Heart right ventricle (tissue), 16 donors: ENCODE measurements around the gene ABLIM2. TPM values are rescaled to one million over a fixed set of nuclear protein-coding genes. Genes with fewer than 3 reads are reported as not detected.

Experiments
- ATAC-seq, 8 donors: fragments of 200-7000 bp; cut with Tn5 transposase; one replicate each; pipeline ENCODE4 v1.9.1; 2020; ENCODE audit warnings: mild to moderate bottlenecking in 8 of 8, moderate library complexity in 8 of 8, moderate number of reproducible peaks in 1 of 8
- DNase-seq, 2 donors: peaks; one replicate each; pipeline ENCODE4 v3.0.0-alpha.2; 2020
- H3K27ac ChIP-seq, 10 donors: fragments of 200-600 bp; sonication (generic) in 2 of 10; one replicate each; pipeline versions ENCODE4 v1.5.0 to v1.8.0; 2020 to 2022; ENCODE audit warnings: mild to moderate bottlenecking in 3 of 10
- H3K27me3 ChIP-seq, 7 donors: fragments of 200-600 bp; one replicate each; pipeline ENCODE4 v1.8.0; 2021 to 2022; ENCODE audit warnings: mild to moderate bottlenecking in 2 of 7
- H3K36me3 ChIP-seq, 9 donors: fragments of 200-600 bp; sonication (generic) in 1 of 9; one replicate each; pipeline versions ENCODE4 v1.5.0 to v1.8.0; 2020 to 2022; ENCODE audit warnings: mild to moderate bottlenecking in 2 of 9
- H3K4me1 ChIP-seq, 9 donors: fragments of 200-600 bp; sonication (generic) in 1 of 9; one replicate each; pipeline versions ENCODE4 v1.5.0 to v1.8.0; 2020 to 2022; ENCODE audit warnings: mild to moderate bottlenecking in 4 of 9
- H3K4me3 ChIP-seq, 10 donors: fragments of 200-600 bp; sonication (generic) in 2 of 10; one replicate each; pipeline versions ENCODE4 v1.5.0 to v1.8.0; 2020 to 2022; ENCODE audit warnings: mild to moderate bottlenecking in 7 of 10, moderate library complexity in 2 of 10
- H3K9me3 ChIP-seq, 11 donors: fragments of 200-600 bp in 10 of 11; sonication (generic) in 2 of 11; one replicate each; pipeline versions ENCODE4 v1.5.0 to v1.8.0; 2013 to 2022; ENCODE audit warnings: mild to moderate bottlenecking in 2 of 11, control low read depth in 1 of 11, moderate library complexity in 1 of 11
- CTCF ChIP-seq, 9 donors: fragments of 200-600 bp; sonication (generic) in 2 of 9; IDR thresholded peaks; one replicate each; pipeline versions ENCODE4 v1.5.0 to v1.8.0; 2021 to 2022; ENCODE audit warnings: antibody characterized with exemption in 9 of 9, mild to moderate bottlenecking in 5 of 9, moderate library complexity in 1 of 9
- WGBS, 2 donors: extraction: QIAGEN DNeasy Blood & Tissue Kit; methylation state at CpG; one replicate each; pipeline ENCODE4 v1.1.7; 2013; ENCODE audit warnings: inconsistent platforms in 1 of 2; 5-methylcytosine and 5-hydroxymethylcytosine counted together
- intact Hi-C, 10 donors: fragments of 100-400 bp; cut with DNase I; formaldehyde crosslinking; loops; one replicate each; pipeline versions ENCODE4 v1.11.1 to v1.14.2; 2022
- polyA plus RNA-seq, 2 donors: library from polyadenylated mRNA; stranded (reverse); fragments of 200-250 nt; gene quantifications; one replicate each; pipeline ENCODE4 v1.2.3, GENCODE V29; 2013
- total RNA-seq, 10 donors: library from RNA; stranded (reverse); fragmentation: NEBNext Ultra II Directional in 3 of 10; extraction: Animal tissue kit (Norgen Biotek cat#: 25700) in 3 of 10; gene quantifications; one replicate each; pipeline versions ENCODE4 v1.2.1 to v1.2.4, GENCODE V29; 2021 to 2023
- donor health status: Arrhythmogenic right ventricular cardiomyopathy.
- donor health status: ischemic (EF 13 %, LVEDD 7.1; RV severe dilation, severe dysfunction).
- donor health status: healthy with polysubstance abuse.
- donor health status: DM: no; HTN: yes; CAD: no.
- donor health status: DM: no; HTN: no; CAD: no.
- donor health status: ischemic (EF 25% LVEDD 6.9; RV normal size, moderate dysfunction).
- donor health status: ischemic (EF 25% LVEDD 5.7; RV mildly dilated, moderate dysfunction).
- donor health status: healthy.
- donor health status: DM: yes; HTN: yes; CAD: no.
- donor health status: Ischemic cardiomyopathy.
- donor health status: ischemic (EF 35%, LVEDD 5.7; RV mildly dilated, moderate dysfunction).
- donor health status: nonischemic (EF 11% LVEDD 7.7; RV severe dilation, severe dysfunction).
- donor health status: DM: yes; HTN: yes; CAD: no.
- donor health status: PGD.
- donor health status: ischemic (EF 29% LVEDD 5.4; RV normal size, mild dysfunction).
- donor health status: nonischemic (EF 23%, LVEDD 6.1; RV moderate dilation, normal function).

The ABLIM2 gene
- total and polyA plus RNA-seq, 12 donors = 7.2 to 27.8 (median 17.6) TPM

- intact Hi-C loops = loop anchor here in 4 of 10 donors (5.0 to 10.0 kb wide), 3 partner anchors 64 to 236 kb away; no protein-coding TSS in a partner anchor
- H3K4me3 ChIP-seq = no peak overlapping the region
- ATAC-seq (no peak), DNase-seq (no peak)
- H3K9me3 ChIP-seq = peaks cover 0 to 15% (median 6%) of the 10 kb centered on the region in 11 donors
- no peak for TF ChIP-seq CTCF (IDR thresholded peaks at IDR 0.05)
- H3K36me3 ChIP-seq = no peaks in the 10 kb centered on the region
- H3K27me3 ChIP-seq = peaks cover 0 to 18% (median 0%) of the 10 kb centered on the region in 7 donors
- no peak overlapping the region for H3K27ac ChIP-seq
- peaks cover 0 to 18% (median 0%) of the 10 kb centered on the region in 9 donors for H3K4me1 ChIP-seq
- 85 to 92% methylated on average over 7 of the region's 7 CpGs for WGBS, 2 donors
Measured at GRCh38 chr4:8171266-8171665, 12.7 kb upstream of the ABLIM2 start.

GRCh38 chr4:8170341-8170740 lies 11.7 kb upstream of the ABLIM2 start:
- H3K27me3 ChIP-seq = peaks cover 0 to 18% (median 0%) of the 10 kb centered on the region in 7 donors
- no peaks in the 10 kb centered on the region for H3K36me3 ChIP-seq
- peaks cover 0 to 15% (median 6%) of the 10 kb centered on the region in 11 donors for H3K9me3 ChIP-seq
- H3K4me1 ChIP-seq = peaks cover 0 to 18% (median 0%) of the 10 kb centered on the region in 9 donors
- H3K4me3 ChIP-seq = no peak overlapping the region
- intact Hi-C loops = loop anchor here in 4 of 10 donors (5.0 to 10.0 kb wide), 3 partner anchors 64 to 237 kb away; no protein-coding TSS in a partner anchor
- ATAC-seq (no peak), DNase-seq (no peak)
- H3K27ac ChIP-seq = no peak overlapping the region
- 95 to 97% methylated on average over 11 of the region's 11 CpGs for WGBS, 2 donors
- TF ChIP-seq CTCF (IDR thresholded peaks at IDR 0.05) = no peak

- no peak for TF ChIP-seq CTCF (IDR thresholded peaks at IDR 0.05)
- Histone ChIP-seq H3K36me3 (no peaks in the 10 kb centered on the region), H3K4me1 (peaks cover 0 to 18% (median 0%) of the 10 kb centered on the region in 9 donors), H3K27me3 (peaks cover 0 to 18% (median 0%) of the 10 kb centered on the region in 7 donors), H3K27ac (no peak overlapping the region), H3K9me3 (peaks cover 0 to 15% (median 6%) of the 10 kb centered on the region in 11 donors), H3K4me3 (no peak overlapping the region)
- ATAC-seq (no peak), DNase-seq (no peak)
- intact Hi-C loops = loop anchor here in 4 of 10 donors (5.0 to 10.0 kb wide), 3 partner anchors 65 to 238 kb away; no protein-coding TSS in a partner anchor
- 92 to 96% methylated on average over 3 of the region's 3 CpGs for WGBS, 2 donors
Measured at GRCh38 chr4:8169763-8170162, 11.2 kb upstream of the ABLIM2 start.

- Histone ChIP-seq H3K4me1 (peaks cover 0 to 18% (median 0%) of the 10 kb centered on the region in 9 donors), H3K4me3 (no peak overlapping the region), H3K27ac (no peak overlapping the region), H3K27me3 (peaks cover 0 to 18% (median 0%) of the 10 kb centered on the region in 7 donors), H3K9me3 (peaks cover 0 to 15% (median 6%) of the 10 kb centered on the region in 11 donors), H3K36me3 (no peaks in the 10 kb centered on the region)
- no peak for TF ChIP-seq CTCF (IDR thresholded peaks at IDR 0.05)
- DNase-seq (no peak), ATAC-seq (no peak)
- WGBS, 2 donors = 85 to 90% methylated on average over 5 of the region's 5 CpGs
- intact Hi-C loops = no loop called here
Measured at GRCh38 chr4:8168832-8169598, 10.4 kb upstream of the ABLIM2 start.
